ENCODE results near the gene LDLRAD4. TPM values are rescaled to one million over a fixed set of nuclear protein-coding genes. Genes with fewer than 3 reads are reported as not detected.
A peak's percentile ranks its signal among the peaks of the same experiment; 100 is the strongest.

The LDLRAD4 gene
- total RNA-seq, 1 donor from 2014 or later, result 6.7 TPM

DNA sequence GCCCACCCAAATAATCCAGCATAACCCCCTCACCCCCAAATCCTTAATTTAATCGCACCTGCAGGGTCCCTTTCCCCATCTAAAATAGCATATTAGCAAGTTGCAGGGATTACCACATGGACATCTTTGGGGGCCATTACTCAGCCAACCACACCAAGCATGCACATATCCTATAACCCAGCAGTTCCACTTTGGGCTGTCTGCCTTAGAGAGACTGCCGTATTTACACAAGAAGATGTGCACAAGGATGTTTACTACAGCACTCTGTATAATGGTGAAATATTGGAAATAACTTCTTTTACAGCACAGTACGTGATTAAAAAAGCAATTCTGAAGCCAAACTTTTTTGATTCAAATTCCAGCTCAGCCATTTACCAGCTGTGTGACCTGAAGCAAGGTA, 17.3 kb upstream of the LDLRAD4 start:
- DNase-seq (ENCODE audit: low read depth in 2 of 2), result no peak

DNA sequence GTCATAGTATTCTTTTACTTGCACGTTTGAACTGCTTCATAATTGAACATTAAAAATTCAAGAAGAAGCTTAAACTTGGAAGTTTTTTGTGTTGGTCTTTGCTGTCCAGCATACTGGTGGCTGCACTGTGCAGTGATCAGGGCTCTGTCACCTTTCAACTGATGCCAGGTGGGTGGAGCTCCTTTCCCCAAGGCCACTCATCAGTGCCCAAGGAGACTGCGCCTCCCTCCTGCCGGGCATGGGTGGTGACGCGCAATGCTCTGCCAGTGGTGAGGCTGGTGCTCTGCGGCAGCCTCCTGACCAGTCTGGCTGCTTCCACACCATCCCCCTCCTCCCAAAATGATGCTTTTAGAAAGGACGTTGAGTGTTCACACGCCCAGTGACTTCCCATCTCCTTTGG, 16.0 kb upstream of the LDLRAD4 start:
- DNase-seq (ENCODE audit: low read depth in 2 of 2), result no peak

DNA sequence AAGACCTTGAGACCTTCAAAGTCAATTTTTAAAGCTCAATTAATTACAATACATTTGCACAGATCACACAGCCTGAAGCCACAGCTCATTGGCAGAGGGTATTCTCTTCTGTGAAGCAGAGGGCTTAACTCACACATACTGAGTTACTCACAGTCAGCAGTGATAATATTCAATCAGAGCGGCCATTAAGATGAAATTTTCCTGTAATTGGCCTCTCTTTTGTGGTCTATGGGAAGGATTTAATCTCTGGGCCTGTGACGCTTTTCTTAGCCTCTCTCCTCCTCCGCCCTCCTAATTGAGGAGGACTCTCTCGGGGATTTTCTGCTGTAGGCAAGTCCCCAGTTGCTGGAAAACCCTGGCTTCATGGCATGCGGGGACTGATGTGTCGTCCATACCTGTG, 12.3 kb upstream of the LDLRAD4 start:
- DNase-seq (ENCODE audit: low read depth in 2 of 2), result no peak

- DNase-seq (ENCODE audit: low read depth in 2 of 2), result no peak
These were observed 11.3 kb upstream of the LDLRAD4 start for GRCh38 chr18:13207294-13207693.

DNA sequence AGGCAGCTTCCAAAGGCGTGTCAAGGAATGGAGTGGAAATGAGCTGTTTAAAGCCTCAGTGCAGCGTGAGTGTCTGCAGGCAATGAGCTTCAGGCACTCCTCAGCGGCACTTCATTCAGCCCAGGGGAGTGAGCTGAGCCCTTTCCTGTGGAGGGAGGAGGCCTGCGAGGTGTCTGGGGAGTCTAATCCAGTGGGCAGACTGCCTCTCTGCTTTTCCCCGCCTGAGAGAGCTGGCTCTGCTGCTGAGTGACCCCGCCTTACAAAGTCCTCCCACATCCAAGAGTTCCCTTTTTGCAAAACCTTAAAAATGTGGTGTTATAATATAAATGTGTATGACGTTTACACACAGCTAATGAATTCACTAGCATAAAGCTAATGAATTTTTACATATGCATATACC, 7.0 kb upstream of the LDLRAD4 start:
- no peak for DNase-seq (ENCODE audit: low read depth in 2 of 2)

- DNase-seq (ENCODE audit: low read depth in 2 of 2), result no peak
These were observed 5.3 kb upstream of the LDLRAD4 start for GRCh38 chr18:13213036-13213795.

GRCh38 chr18:13214609-13215008, 4.0 kb upstream of the LDLRAD4 start:
- no peak for DNase-seq (ENCODE audit: low read depth in 2 of 2)

- peak; percentile 76 to 85 for DNase-seq (ENCODE audit: low read depth in 2 of 2)
These were observed 2.4 kb upstream of the LDLRAD4 start for GRCh38 chr18:13216092-13216582.

GRCh38 chr18:13216711-13217465, 1.7 kb upstream of the LDLRAD4 start:
- DNase-seq (ENCODE audit: low read depth in 2 of 2), result peak in 1 of 2 donors; percentile 54

DNA sequence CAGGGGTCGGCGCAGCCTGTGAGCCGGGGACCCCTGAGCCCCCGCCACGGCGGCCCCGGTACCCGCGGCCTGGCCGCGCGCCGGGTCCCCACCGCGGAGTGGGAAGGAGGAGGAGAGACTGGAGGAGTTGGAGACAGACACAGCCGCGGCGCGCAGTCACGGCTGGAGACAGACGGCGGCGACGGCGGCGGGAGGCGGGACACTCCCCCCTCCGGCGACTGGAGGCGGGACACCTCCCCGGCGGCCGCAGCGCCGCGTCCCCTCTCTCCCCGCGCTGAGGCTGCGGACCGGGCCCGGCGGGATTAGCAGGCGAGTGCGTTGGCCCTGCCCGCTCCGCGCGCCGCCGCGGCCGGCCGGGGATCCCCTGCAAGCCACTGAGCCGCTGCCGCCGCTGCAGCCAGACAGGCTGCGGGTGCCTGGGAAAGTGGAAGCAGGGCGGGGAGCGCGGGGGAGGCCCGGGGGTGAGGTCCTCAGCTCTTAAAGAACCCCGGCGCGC, 1.0 kb upstream of the LDLRAD4 start:
- DNase-seq (ENCODE audit: low read depth in 2 of 2), result peak; percentile 21 to 58

DNA sequence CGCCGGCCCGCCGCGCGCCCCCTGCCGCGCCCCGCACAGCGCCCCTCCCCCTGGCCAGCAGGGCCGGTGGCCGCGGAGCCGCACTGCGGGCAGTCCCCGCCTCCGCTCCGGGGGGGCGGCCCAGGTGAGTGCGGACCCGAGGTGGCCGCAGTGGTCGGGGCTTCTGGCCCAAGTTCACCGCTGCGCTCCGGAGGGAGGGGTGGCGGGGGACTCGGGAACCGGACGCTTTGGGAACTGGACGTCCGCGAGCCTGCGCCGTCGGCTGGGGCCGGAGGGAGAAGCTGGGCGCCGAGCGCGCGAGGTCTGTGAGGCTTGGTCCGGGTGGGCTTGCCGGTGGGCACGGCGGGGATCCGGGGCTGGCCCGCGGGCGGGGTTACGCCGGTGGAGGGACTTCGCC, 591 bp upstream of the LDLRAD4 start:
- DNase-seq (ENCODE audit: low read depth in 2 of 2), result peak in 1 of 2 donors; percentile 29

- no peak for DNase-seq (ENCODE audit: low read depth in 2 of 2)
These were observed 437 bp downstream of the LDLRAD4 start for GRCh38 chr18:13218997-13219396.

DNA sequence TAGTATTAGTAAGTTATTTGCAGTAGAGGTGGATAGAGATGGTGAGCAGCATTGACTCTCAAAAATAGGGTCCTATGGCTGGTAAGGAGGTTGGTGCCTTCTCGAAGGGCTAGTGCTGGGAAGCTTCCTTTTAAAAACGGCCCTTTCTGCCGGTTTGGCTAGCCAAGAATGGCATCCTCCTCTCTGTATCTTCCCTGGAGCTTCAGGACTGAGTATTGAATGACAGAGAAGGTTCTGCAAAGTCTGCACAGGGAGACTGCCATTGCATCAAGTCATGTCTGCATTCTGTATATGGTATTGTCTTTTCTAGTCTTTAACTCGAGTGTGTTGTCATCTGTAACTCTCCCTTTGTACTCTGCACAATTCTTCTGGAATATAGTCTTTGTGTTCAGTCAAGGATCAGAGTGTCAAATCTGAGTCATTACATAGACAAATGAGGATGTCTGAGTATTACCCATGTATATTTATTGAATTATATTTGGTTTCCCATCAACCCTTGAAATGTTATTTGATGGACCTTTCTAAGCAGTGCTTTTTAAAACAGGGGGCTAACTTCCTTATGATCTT, 1.1 kb downstream of the LDLRAD4 start:
- DNase-seq (ENCODE audit: low read depth in 2 of 2), result peak in 1 of 2 donors; percentile 7

DNA sequence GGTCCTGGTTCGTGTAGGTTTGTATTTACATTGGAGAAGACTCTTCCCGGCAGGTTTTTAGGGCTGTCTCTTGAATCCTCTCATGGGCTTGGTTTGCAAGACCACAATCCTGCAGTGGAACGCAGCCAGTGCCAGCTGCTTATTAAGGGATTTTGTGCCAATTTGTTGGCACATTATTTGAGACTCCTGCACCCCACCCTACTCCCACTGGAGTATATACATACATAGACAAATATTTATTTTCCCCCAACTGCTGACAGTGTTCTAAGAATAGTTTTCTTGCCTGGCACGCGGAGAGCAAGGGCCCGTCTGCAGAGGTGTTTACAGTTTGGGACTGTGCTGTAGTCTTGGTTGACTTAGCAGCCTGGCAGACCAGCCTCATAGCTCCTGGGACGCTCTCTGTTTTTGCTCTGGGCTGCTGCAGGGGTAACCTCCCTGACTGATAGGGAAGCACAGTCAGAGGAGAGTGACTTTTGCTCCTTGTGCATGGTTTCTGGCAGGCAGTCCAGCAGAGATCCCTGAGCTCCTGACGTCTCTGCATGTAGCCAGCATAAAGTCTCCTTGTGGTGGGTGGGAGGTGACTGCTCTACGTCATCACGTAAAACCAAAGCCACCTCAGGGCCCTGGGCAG, 1.9 kb downstream of the LDLRAD4 start:
- no peak for DNase-seq (ENCODE audit: low read depth in 2 of 2)

- DNase-seq (ENCODE audit: low read depth in 2 of 2), result no peak
These were observed 3.6 kb downstream of the LDLRAD4 start for GRCh38 chr18:13221869-13222855.

- no peak for DNase-seq (ENCODE audit: low read depth in 2 of 2)
These were observed 4.3 kb downstream of the LDLRAD4 start for GRCh38 chr18:13222856-13223281.

DNA sequence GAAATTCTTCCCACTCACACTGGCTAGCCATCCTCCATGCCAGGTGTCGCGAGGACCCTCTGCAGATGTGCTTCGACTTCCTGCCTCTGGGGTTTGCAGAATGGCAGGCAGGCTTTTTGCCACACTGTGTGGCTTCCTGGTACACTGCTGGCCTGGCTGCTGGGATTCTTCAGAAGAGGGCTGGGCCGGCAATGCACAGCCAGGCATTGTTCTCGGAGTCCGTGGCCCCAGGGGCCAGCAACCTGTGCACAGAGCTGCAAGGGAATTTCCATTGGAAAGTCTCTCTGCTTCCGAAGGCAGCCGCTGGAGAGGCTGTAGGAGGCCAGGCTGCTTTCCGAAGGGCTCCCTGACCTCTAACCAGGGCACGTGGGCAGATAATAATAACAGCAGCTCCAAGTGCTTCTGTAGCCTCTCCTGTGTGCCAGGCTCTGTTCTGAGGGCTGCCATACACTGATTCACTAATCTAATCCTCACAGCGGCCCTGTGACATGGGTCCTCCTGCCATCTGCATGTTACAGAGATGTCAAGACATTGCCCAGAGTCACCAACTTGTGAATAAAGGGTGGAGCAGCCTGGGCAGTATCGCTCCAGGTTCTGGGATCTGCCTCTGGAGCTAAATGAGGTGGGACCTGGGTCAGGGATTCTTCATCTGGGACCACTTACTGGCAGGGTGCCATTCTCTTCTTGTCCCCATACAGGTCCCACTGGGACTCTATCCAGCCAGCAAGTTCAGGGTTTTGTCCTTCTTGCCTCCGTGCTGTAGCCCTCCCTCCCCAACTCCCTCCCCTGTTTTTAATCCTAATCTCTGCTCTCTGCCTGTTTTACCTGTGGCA, 5.0 kb downstream of the LDLRAD4 start:
- peak; percentile 63 to 68 for DNase-seq (ENCODE audit: low read depth in 2 of 2)

GRCh38 chr18:13225261-13225660, 6.7 kb downstream of the LDLRAD4 start:
- no peak for DNase-seq (ENCODE audit: low read depth in 2 of 2)

DNA sequence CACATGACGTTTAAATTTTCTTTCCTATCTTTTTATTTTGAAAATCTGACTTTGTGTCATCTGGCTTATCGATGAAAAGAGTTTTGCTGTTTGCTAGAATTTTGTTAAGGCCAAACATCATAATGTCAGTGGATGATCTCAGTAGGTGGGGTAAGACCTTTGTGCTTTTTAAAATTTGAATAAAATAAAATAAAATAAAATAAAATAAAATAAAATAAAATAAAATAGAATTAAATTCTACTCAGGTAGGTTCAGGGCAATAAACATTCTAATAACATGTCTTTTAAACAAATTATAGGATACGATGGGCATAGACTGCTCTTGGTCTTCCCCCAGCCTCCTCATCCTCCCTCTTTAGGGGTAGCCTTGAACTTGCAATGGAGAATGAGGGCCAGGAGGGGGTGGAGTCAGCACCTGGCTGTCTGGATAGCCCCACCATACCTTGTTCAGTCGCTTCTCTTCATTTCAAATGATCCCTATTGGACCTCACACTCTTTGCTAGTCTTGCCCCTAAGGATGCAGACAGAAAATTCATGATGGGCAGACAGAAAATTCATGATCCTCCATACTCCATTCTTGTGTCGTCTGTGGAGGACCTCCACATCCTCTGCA, 8.1 kb downstream of the LDLRAD4 start:
- no peak for DNase-seq (ENCODE audit: low read depth in 2 of 2)
